HepG2 (cell line): ENCODE data around the gene RMI1. TPM values are rescaled to one million over a fixed set of nuclear protein-coding genes. Genes with fewer than 3 reads are reported as not detected.

Source experiments
- ATAC-seq: fragments of 200-7000 bp; cut with Tn5 transposase; 3 replicates; pipeline ENCODE4 v1.9.1; 2020; ENCODE audit warnings: mild to moderate bottlenecking, moderate library complexity
- BruUV-seq: library from RNA; stranded (reverse); fragments of 400-500 nt; replicated peaks from 2 replicates; lab custom pipeline; 2021; lab: Mats Ljungman, UMichigan
- CTCF ChIA-PET: fragments of 300-600 bp; formaldehyde crosslinking; extraction: SDS; loops from one replicate; lab custom pipeline; 2021; ENCODE audit warnings: low total read pairs, inconsistent platforms, low intra/inter-chr PET ratio; lab: Yijun Ruan, JAX
- POLR2A ChIA-PET: fragments of 350-600 bp; sonication (Branson Sonifier 250); formaldehyde crosslinking; loops from one replicate; lab custom pipeline; 2020; ENCODE audit warnings: antibody characterized with exemption, inconsistent platforms; lab: Yijun Ruan, JAX
- DNase-seq: peaks from one replicate; pipeline ENCODE4 v3.0.0-alpha.2; 2015; ENCODE audit warnings: low spot score
- FAIRE-seq: peaks from 3 replicates; lab custom pipeline; 2011; peaks lifted over from hg19 to GRCh38; lab: Jason Lieb, UNC
- H2AFZ ChIP-seq: one replicate; pipeline ENCODE4 v1.6.1; 2011; ENCODE audit warnings: low read length, inconsistent platforms
- H3K27ac ChIP-seq: fragments of 300-600 bp; 3 replicates; pipeline ENCODE4 v1.8.0; 2011; ENCODE audit warnings: mixed run types, mild to moderate bottlenecking, mixed read lengths, low read length, inconsistent platforms; ENCODE audit not compliant: insufficient read depth; ENCODE audit errors: extremely low read length
- H3K27me3 ChIP-seq, 2 experiments: fragments of 200-600 bp in 1 of 2; 2 replicates in 1 of 2; 3 replicates in 1 of 2; pipeline versions ENCODE4 v1.6.0 to v1.8.0; 2011; ENCODE audit warnings: low read length in 2 of 2, mild to moderate bottlenecking in 2 of 2, moderate library complexity in 2 of 2, inconsistent platforms in 1 of 2; ENCODE audit not compliant: insufficient read depth in 2 of 2, control insufficient read depth in 1 of 2
- H3K36me3 ChIP-seq, 2 experiments: fragments of 200-600 bp in 1 of 2; replicated peaks in 1 of 2; 2 replicates in 1 of 2; 3 replicates in 1 of 2; pipeline versions ENCODE4 v1.5.1 to v1.8.0; 2011; ENCODE audit warnings: low read length in 2 of 2, inconsistent platforms in 1 of 2; ENCODE audit not compliant: insufficient read depth in 2 of 2, control insufficient read depth in 1 of 2
- H3K4me1 ChIP-seq: 2 replicates; pipeline ENCODE4 v1.5.1; 2012; ENCODE audit warnings: low read length, inconsistent platforms; ENCODE audit not compliant: insufficient read depth
- H3K4me2 ChIP-seq: 2 replicates; pipeline ENCODE4 v1.6.0; 2011; ENCODE audit warnings: low read depth, low read length, inconsistent platforms
- H3K4me3 ChIP-seq, 3 experiments: fragments of 200-600 bp in 1 of 3; sonication (generic), shearing (Covaris generic) in 1 of 3; replicated peaks in 1 of 3; 2 replicates each; pipeline ENCODE4 v1.5.1; 2011 to 2016; ENCODE audit warnings: low read length in 3 of 3, inconsistent platforms in 2 of 3, low read depth in 2 of 3, mild to moderate bottlenecking in 2 of 3, control low read depth in 1 of 3, mixed read lengths in 1 of 3; ENCODE audit not compliant: insufficient read depth in 1 of 3
- H3K79me2 ChIP-seq: one replicate; pipeline ENCODE4 v1.6.1; 2011; ENCODE audit warnings: low read length, inconsistent platforms; ENCODE audit not compliant: insufficient read depth
- H3K9ac ChIP-seq: 2 replicates; pipeline ENCODE4 v1.6.0; 2011; ENCODE audit warnings: mild to moderate bottlenecking, low read depth, low read length, inconsistent platforms; ENCODE audit not compliant: insufficient read depth
- H3K9me3 ChIP-seq: 2 replicates; pipeline ENCODE4 v1.5.1; 2012; ENCODE audit warnings: mild to moderate bottlenecking, low read length
- H4K20me1 ChIP-seq: 2 replicates; pipeline ENCODE4 v1.6.0; 2011; ENCODE audit warnings: inconsistent platforms, mild to moderate bottlenecking, low read length, moderate library complexity; ENCODE audit not compliant: insufficient read depth
- CREB3 ChIP-seq: sonication (generic); formaldehyde crosslinking; IDR thresholded peaks from 2 replicates; pipeline ENCODE4 v1.5.0; 2020; ENCODE audit warnings: missing genetic modification reagents
- EHMT2 ChIP-seq: fragments of 200-600 bp; sonication (generic); IDR thresholded peaks from 2 replicates; pipeline ENCODE4 v1.7.0; 2017; ENCODE audit warnings: antibody characterized with exemption, low read depth, low read length, borderline replicate concordance
- KDM6A ChIP-seq: IDR thresholded peaks from 2 replicates; pipeline ENCODE4 v1.6.1; 2016; ENCODE audit warnings: low read depth
- MAFF ChIP-seq: IDR thresholded peaks from 2 replicates; pipeline ENCODE4 v1.6.1; 2011; ENCODE audit warnings: low read depth, low read length, improper control_type of control experiment
- POLR2A ChIP-seq, 2 experiments: IDR thresholded peaks; 2 replicates each; pipeline ENCODE4 v1.6.1; 2011; ENCODE audit warnings: low read depth in 2 of 2, low read length in 2 of 2, mild to moderate bottlenecking in 1 of 2, moderate library complexity in 1 of 2; ENCODE audit not compliant: insufficient read depth in 1 of 2
- PRDM4 ChIP-seq: sonication (generic); formaldehyde crosslinking; IDR thresholded peaks from 2 replicates; pipeline ENCODE4 v1.9.0; 2021; ENCODE audit warnings: missing genetic modification reagents, borderline replicate concordance
- RBAK ChIP-seq: sonication (generic); formaldehyde crosslinking; IDR thresholded peaks from 2 replicates; pipeline ENCODE4 v1.5.1; 2020; ENCODE audit warnings: mild to moderate bottlenecking, missing genetic modification reagents
- TBL1XR1 ChIP-seq: fragments of 150-350 bp; IDR thresholded peaks from 2 replicates; pipeline ENCODE4 v1.6.1; 2014; ENCODE audit warnings: borderline replicate concordance, low read length; ENCODE audit not compliant: partially characterized antibody
- THAP7 ChIP-seq: sonication (generic); formaldehyde crosslinking; IDR thresholded peaks from 2 replicates; pipeline ENCODE4 v1.8.1; 2023; ENCODE audit warnings: mild to moderate bottlenecking, missing genetic modification reagents
- YEATS4 ChIP-seq: sonication (generic); formaldehyde crosslinking; IDR thresholded peaks from 2 replicates; pipeline ENCODE4 v1.4.0; 2020; ENCODE audit warnings: missing genetic modification reagents, borderline replicate concordance
- ZBTB43 ChIP-seq: sonication (generic); formaldehyde crosslinking; conservative IDR thresholded peaks from 2 replicates; pipeline ENCODE4 v1.4.0; 2020; ENCODE audit warnings: missing genetic modification reagents
- ZNF546 ChIP-seq: sonication (generic); formaldehyde crosslinking; conservative IDR thresholded peaks from 2 replicates; pipeline ENCODE4 v1.8.1; 2023; ENCODE audit warnings: mild to moderate bottlenecking, missing genetic modification reagents
- ZNF569 ChIP-seq: sonication (generic); formaldehyde crosslinking; IDR thresholded peaks from 2 replicates; pipeline ENCODE4 v1.5.0; 2020; ENCODE audit warnings: mild to moderate bottlenecking, missing genetic modification reagents, moderate library complexity, borderline replicate concordance
- WGBS: methylation state at CpG from one replicate; pipeline ENCODE4 v1.1.6; 2017; ENCODE audit warnings: low lambda C conversion rate; 5-methylcytosine and 5-hydroxymethylcytosine counted together
- in situ Hi-C: cut with HindIII; loops from 2 replicates; pipeline ENCODE4 v1.10.0; 2017; ENCODE audit warnings: low pct_unique_long_range_greater_than_20kb; ENCODE audit not compliant: extremely low pct_ligation_motif_present
- intact Hi-C: fragments of 100-400 bp; cut with micrococcal nuclease; formaldehyde crosslinking; loops from one replicate; pipeline ENCODE4 v1.10.0; 2022; ENCODE audit not compliant: unreplicated experiment
- polyA plus RNA-seq, 8 experiments: library from polyadenylated mRNA; depleted of rRNA in 3 of 8; stranded (reverse) in 7 of 8; unstranded in 1 of 8; fragments of >200 nt; fragmentation: Illumina TruSeq in 4 of 8; extraction: Trizol in 4 of 8; gene quantifications; 2 replicates each; pipeline versions ENCODE4 v1.2.1 to v1.2.3, GENCODE V29; 2011 to 2016; ENCODE audit warnings: low read depth in 4 of 8, missing spikeins in 1 of 8, mixed read lengths in 1 of 8; ENCODE audit not compliant: insufficient read depth in 1 of 8
- total RNA-seq, 5 experiments: library from RNA; depleted of rRNA; stranded (reverse); fragments of >200 nt; fragmentation: Illumina TruSeq; extraction: Trizol; gene quantifications; 2 replicates each; pipeline ENCODE4 v1.2.3, GENCODE V29; 2016; ENCODE audit warnings: low read depth in 1 of 5

The RMI1 gene
- total and polyA plus RNA-seq, 2 of the 13 experiments (the other 11 are each of a cell fraction or from before 2014, with no cell fraction given), result 0.54 to 3.7 TPM

- no TSS peak for BruUV-seq
- Histone ChIP-seq H3K4me1 (peaks cover 57% of the 10 kb centered on the region), H3K27me3 (no peaks in the 10 kb centered on the region; a peak in 1 of 5 replicates), H3K4me2 (peak overlapping the region; percentile 90), H3K79me2 (peaks cover 17% of the 10 kb centered on the region), H3K4me3 (peak overlapping the region; percentile 63 to 88 (median 76)), H3K9me3 (no peaks in the 10 kb centered on the region), H3K27ac (peak overlapping the region; percentile 98), H3K36me3 (peaks cover 0 to 5% of the 10 kb centered on the region in 2 experiments; a peak in 1 of 5 replicates), H4K20me1 (no peaks in the 10 kb centered on the region), H2AFZ (no peak overlapping the region), H3K9ac (peak overlapping the region; percentile 91)
- 19% methylated on average over 4 of the region's 4 CpGs for WGBS
- TF ChIP-seq EHMT2 (no peak), ZNF569 (CRISPR knock-in tag) (0 out of 2 replicates have a peak, but pooled peaks have one; percentile 7), ZNF546 (CRISPR knock-in tag) (peak; percentile 9; the same call in 1 of the 2 replicates)
- FAIRE-seq (peak; percentile 52), DNase-seq (no peak), ATAC-seq (no peak)
- intact Hi-C loops, result no loop called here
- ChIA-PET POLR2A (interaction anchor here (1.0 to 8.0 kb wide), 2 partner anchors 22 to 36 kb away, joined by 3 to 96 read pairs; partner anchors contain the start of genes HNRNPK, KIF27 and RMI1), CTCF (no interaction called here)
- in situ Hi-C loops, result no loop called here
Measured at GRCh38 chr9:83957248-83957513, 23.4 kb upstream of the RMI1 start.

- Histone ChIP-seq H3K4me1 (peaks cover 55% of the 10 kb centered on the region), H3K27me3 (no peaks in the 10 kb centered on the region; a peak in 1 of 5 replicates), H3K4me2 (peak overlapping the region; percentile 64), H2AFZ (no peak overlapping the region), H3K4me3 (peak overlapping the region in 1 of 3 experiments; percentile 46; a peak in 2 of 6 replicates), H3K79me2 (peaks cover 15% of the 10 kb centered on the region), H3K9ac (peak overlapping the region; percentile 23; the same call in 1 of the 2 replicates), H4K20me1 (no peaks in the 10 kb centered on the region), H3K9me3 (no peaks in the 10 kb centered on the region), H3K27ac (peak overlapping the region; percentile 32), H3K36me3 (0 out of 5 replicates have a peak, but pooled peaks cover 0 to under 1% of the 10 kb centered on the region in 2 experiments)
- ATAC-seq (peak; percentile 33), FAIRE-seq (peak; percentile 79), DNase-seq (peak; percentile 69)
- CTCF ChIA-PET, result no interaction called here
- intact Hi-C loops, result no loop called here
- in situ Hi-C loops, result no loop called here
- 4% methylated on average over 4 of the region's 4 CpGs for WGBS
- no TSS peak for BruUV-seq
- POLR2A ChIA-PET, result interaction anchor here (0.7 to 8.0 kb wide), 2 partner anchors 10 to 20 kb away, joined by 3 to 96 read pairs; partner anchors contain the start of genes HNRNPK and RMI1
- TF ChIP-seq ZBTB43 (CRISPR knock-in tag) (no peak), KDM6A (CRISPR knock-in tag) (no peak), YEATS4 (CRISPR knock-in tag) (peak; percentile 32; the same call in 1 of the 2 replicates), CREB3 (CRISPR knock-in tag) (no peak), THAP7 (CRISPR knock-in tag) (no peak), PRDM4 (CRISPR knock-in tag) (no peak), RBAK (CRISPR knock-in tag) (no peak), POLR2A (IDR thresholded peaks at IDR 0.05; ENCODE audit: insufficient read depth in 1 of 2, low read depth in 2 of 2, low read length in 2 of 2) (no peak), TBL1XR1 (no peak), MAFF (0 out of 2 replicates have a peak, but pooled peaks have one; percentile 8)
Measured at GRCh38 chr9:83959061-83959460, 21.5 kb upstream of the RMI1 start.
